Measurements from ENCODE around the gene TRAF2. TPM values are rescaled to one million over a fixed set of nuclear protein-coding genes. Genes with fewer than 3 reads are reported as not detected.
"Not testable (repeated sequence)": the region's sequence is repeated elsewhere in the genome, so short reads cannot be mapped to it uniquely, and the experiment has no call there.

Gene TRAF2
- total RNA-seq, 6 experiments from 2014 or later = 5.8 to 8.8 (median 7.1) TPM

- WGBS (ENCODE audit: insufficient coverage, low coverage, low lambda C conversion rate, missing lambda C conversion rate) = 73% methylated on average over 4 of the region's 36 CpGs
- intact Hi-C loops (cut with DNase I) = no loop called here
- DNase-seq (peak in 1 of 3 donors; percentile 17), ATAC-seq (no peak)
- no peak for TF ChIP-seq POLR2A (IDR thresholded peaks at IDR 0.05)
- TF ChIP-seq, protein P1, sequence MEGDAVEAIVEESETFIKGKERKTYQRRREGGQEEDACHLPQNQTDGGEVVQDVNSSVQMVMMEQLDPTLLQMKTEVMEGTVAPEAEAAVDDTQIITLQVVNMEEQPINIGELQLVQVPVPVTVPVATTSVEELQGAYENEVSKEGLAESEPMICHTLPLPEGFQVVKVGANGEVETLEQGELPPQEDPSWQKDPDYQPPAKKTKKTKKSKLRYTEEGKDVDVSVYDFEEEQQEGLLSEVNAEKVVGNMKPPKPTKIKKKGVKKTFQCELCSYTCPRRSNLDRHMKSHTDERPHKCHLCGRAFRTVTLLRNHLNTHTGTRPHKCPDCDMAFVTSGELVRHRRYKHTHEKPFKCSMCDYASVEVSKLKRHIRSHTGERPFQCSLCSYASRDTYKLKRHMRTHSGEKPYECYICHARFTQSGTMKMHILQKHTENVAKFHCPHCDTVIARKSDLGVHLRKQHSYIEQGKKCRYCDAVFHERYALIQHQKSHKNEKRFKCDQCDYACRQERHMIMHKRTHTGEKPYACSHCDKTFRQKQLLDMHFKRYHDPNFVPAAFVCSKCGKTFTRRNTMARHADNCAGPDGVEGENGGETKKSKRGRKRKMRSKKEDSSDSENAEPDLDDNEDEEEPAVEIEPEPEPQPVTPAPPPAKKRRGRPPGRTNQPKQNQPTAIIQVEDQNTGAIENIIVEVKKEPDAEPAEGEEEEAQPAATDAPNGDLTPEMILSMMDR (IDR thresholded peaks at IDR 0.05) = no peak
- no peaks in the 10 kb centered on the region for H3K9me3 ChIP-seq
- no peak overlapping the region for H3K4me3 ChIP-seq
- H3K36me3 ChIP-seq = no peaks in the 10 kb centered on the region
- no peak overlapping the region for H3K27ac ChIP-seq
- H3K27me3 ChIP-seq = no peaks in the 10 kb centered on the region
- H3K4me1 ChIP-seq = peaks cover 0 to 28% (median 6%) of the 10 kb centered on the region in 4 donors
Observed at GRCh38 chr9:136839229-136840139, 46.8 kb upstream of the TRAF2 start.

GRCh38 chr9:136840140-136840876 lies 46.0 kb upstream of the TRAF2 start:
- Histone ChIP-seq H3K9me3 (no peaks in the 10 kb centered on the region), H3K4me1 (peaks cover 0 to 28% (median 6%) of the 10 kb centered on the region in 4 donors), H3K36me3 (no peaks in the 10 kb centered on the region), H3K27me3 (no peaks in the 10 kb centered on the region), H3K27ac (peak overlapping the region in 1 of 3 donors; percentile 51), H3K4me3 (no peak overlapping the region)
- 89% methylated on average over 7 of the region's 32 CpGs for WGBS (ENCODE audit: insufficient coverage, low coverage, low lambda C conversion rate, missing lambda C conversion rate)
- no peak for TF ChIP-seq POLR2A (IDR thresholded peaks at IDR 0.05)
- TF ChIP-seq, protein P1 (IDR thresholded peaks at IDR 0.05) = no peak
- intact Hi-C loops (cut with DNase I) = no loop called here
- no peak for DNase-seq
- ATAC-seq = no peak

GRCh38 chr9:136840877-136841645 lies 45.3 kb upstream of the TRAF2 start:
- H3K4me1 ChIP-seq = peaks cover 0 to 28% (median 6%) of the 10 kb centered on the region in 4 donors
- no peaks in the 10 kb centered on the region for H3K36me3 ChIP-seq
- intact Hi-C loops (cut with DNase I) = no loop called here
- H3K4me3 ChIP-seq = no peak overlapping the region
- TF ChIP-seq, protein P1 (IDR thresholded peaks at IDR 0.05) = no peak
- no peak for TF ChIP-seq POLR2A (IDR thresholded peaks at IDR 0.05)
- peak; percentile 84 to 96 (median 95) for DNase-seq
- peak; percentile 67 to 83 (median 77) for ATAC-seq
- H3K27me3 ChIP-seq = no peaks in the 10 kb centered on the region
- 11% methylated on average over 6 of the region's 28 CpGs for WGBS (ENCODE audit: insufficient coverage, low coverage, low lambda C conversion rate, missing lambda C conversion rate)
- H3K9me3 ChIP-seq = no peaks in the 10 kb centered on the region
- H3K27ac ChIP-seq = peak overlapping the region in 2 of 3 donors; percentile 36 to 51

DNA sequence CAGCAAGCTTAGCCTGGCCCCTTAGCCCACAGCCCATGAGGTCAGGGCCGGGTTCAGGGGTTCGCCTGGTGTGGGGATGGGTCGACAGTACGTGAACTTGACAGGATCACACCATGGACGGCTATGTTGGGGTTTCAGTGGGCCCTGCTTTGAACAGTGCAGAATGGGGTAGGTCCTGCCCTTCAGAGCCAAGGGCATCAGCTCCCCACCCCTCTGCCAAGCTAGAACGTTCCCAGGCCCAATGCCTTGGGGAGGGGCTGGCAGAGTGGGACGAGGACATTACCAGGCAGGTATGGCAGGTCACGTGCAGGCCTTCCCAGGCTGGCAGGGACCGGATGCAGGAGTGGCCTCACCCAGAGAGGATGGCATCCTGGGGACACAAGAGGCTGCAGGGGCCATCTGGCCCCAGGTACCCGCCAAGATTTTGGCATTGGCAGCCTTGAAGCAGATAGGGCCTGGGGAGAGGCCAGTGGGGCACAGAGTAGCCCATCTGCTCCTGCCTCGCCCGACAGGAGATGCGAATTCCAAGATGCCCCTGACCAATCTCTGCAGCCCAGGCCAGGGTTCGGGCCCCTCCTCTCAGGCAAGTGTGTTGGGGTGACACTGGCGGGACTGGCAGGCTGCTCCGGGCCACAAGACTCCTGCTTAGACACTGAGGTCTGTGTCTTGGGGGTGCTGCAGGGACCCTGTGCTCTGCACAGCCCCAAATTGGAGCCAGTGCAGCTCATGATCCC lies 44.5 kb upstream of the TRAF2 start:
- peak in 1 of 4 donors; percentile 0 for ATAC-seq
- peak overlapping the region in 1 of 3 donors; percentile 51 for H3K27ac ChIP-seq
- 64% methylated on average over 3 of the region's 16 CpGs for WGBS (ENCODE audit: insufficient coverage, low coverage, low lambda C conversion rate, missing lambda C conversion rate)

More for the DNA sequence above, 44.5 kb upstream of the TRAF2 start:
- intact Hi-C loops (cut with DNase I); H3K9me3 ChIP-seq; DNase-seq; H3K36me3 ChIP-seq; H3K27me3 ChIP-seq: not testable (repeated sequence)
- H3K4me3 ChIP-seq = peak overlapping the region in 1 of 3 donors; percentile 44
- peaks cover 0 to 28% (median 6%) of the 10 kb centered on the region in 4 donors for H3K4me1 ChIP-seq

Data from right lobe of liver (tissue), 6 donors.